Effector memory CD4-positive, alpha-beta T cell (primary cell): Measurements from ENCODE around the gene HTRA1.

Experiments
- DNase-seq, 3 donors: peaks; one replicate each; pipeline ENCODE4 v3.0.0-alpha.2; 2020
- H3K27ac ChIP-seq: 2 replicates; pipeline ENCODE4 v1.7.0; 2013; ENCODE audit warnings: mild to moderate bottlenecking, low read length, moderate library complexity; ENCODE audit not compliant: insufficient read depth, poor library complexity, severe bottlenecking
- H3K27me3 ChIP-seq: replicated peaks from 2 replicates; pipeline ENCODE4 v1.7.0; 2013; ENCODE audit warnings: mild to moderate bottlenecking, low read length; ENCODE audit not compliant: insufficient read depth, control insufficient read depth, poor library complexity, severe bottlenecking
- H3K36me3 ChIP-seq: 2 replicates; pipeline ENCODE4 v1.7.0; 2013; ENCODE audit warnings: mild to moderate bottlenecking, low read length, moderate library complexity; ENCODE audit not compliant: control insufficient read depth, insufficient read depth
- H3K4me1 ChIP-seq: 2 replicates; pipeline ENCODE4 v1.7.0; 2013; ENCODE audit warnings: low read length, mild to moderate bottlenecking; ENCODE audit not compliant: control insufficient read depth, insufficient read depth, poor library complexity, severe bottlenecking
- H3K4me3 ChIP-seq: 2 replicates; pipeline ENCODE4 v1.7.0; 2013; ENCODE audit warnings: low read length, low read depth, mild to moderate bottlenecking; ENCODE audit not compliant: insufficient read depth, poor library complexity, severe bottlenecking
- H3K9me3 ChIP-seq: 2 replicates; pipeline ENCODE4 v1.7.0; 2013; ENCODE audit warnings: mild to moderate bottlenecking, low read length, moderate library complexity; ENCODE audit not compliant: control insufficient read depth

Gene HTRA1

GRCh38 chr10:122463466-122464249 is 2.3 kb downstream of the HTRA1 start:
- peaks cover 31% of the 10 kb centered on the region for H3K27me3 ChIP-seq
- no peaks in the 10 kb centered on the region for H3K36me3 ChIP-seq
- H3K4me3 ChIP-seq, result peak overlapping the region; percentile 64
- no peak for DNase-seq
- H3K27ac ChIP-seq, result no peak overlapping the region
- no peaks in the 10 kb centered on the region for H3K9me3 ChIP-seq
- peaks cover 18% of the 10 kb centered on the region for H3K4me1 ChIP-seq

- H3K4me1 ChIP-seq, result peaks cover 18% of the 10 kb centered on the region
- peaks cover 25% of the 10 kb centered on the region for H3K27me3 ChIP-seq
- H3K9me3 ChIP-seq, result no peaks in the 10 kb centered on the region
- H3K36me3 ChIP-seq, result no peaks in the 10 kb centered on the region
- no peak for DNase-seq
- no peak overlapping the region for H3K27ac ChIP-seq
- H3K4me3 ChIP-seq, result no peak overlapping the region
Measured at GRCh38 chr10:122464250-122464510, 2.8 kb downstream of the HTRA1 start.

GRCh38 chr10:122464586-122464985 is 3.2 kb downstream of the HTRA1 start:
- H3K9me3 ChIP-seq, result no peaks in the 10 kb centered on the region
- peaks cover 21% of the 10 kb centered on the region for H3K27me3 ChIP-seq
- H3K4me1 ChIP-seq, result peaks cover 18% of the 10 kb centered on the region
- DNase-seq, result no peak
- no peaks in the 10 kb centered on the region for H3K36me3 ChIP-seq
- H3K27ac ChIP-seq, result no peak overlapping the region
- H3K4me3 ChIP-seq, result no peak overlapping the region

- Histone ChIP-seq H3K36me3 (no peaks in the 10 kb centered on the region), H3K27me3 (peaks cover 12% of the 10 kb centered on the region), H3K9me3 (no peaks in the 10 kb centered on the region), H3K27ac (no peak overlapping the region), H3K4me3 (no peak overlapping the region), H3K4me1 (peaks cover 11% of the 10 kb centered on the region)
- no peak for DNase-seq
Measured at GRCh38 chr10:122465401-122466040, 4.2 kb downstream of the HTRA1 start.

GRCh38 chr10:122466951-122467381 is 5.6 kb downstream of the HTRA1 start:
- no peak for DNase-seq
- Histone ChIP-seq H3K27me3 (peaks cover 5% of the 10 kb centered on the region), H3K4me1 (peaks cover 4% of the 10 kb centered on the region), H3K36me3 (no peaks in the 10 kb centered on the region), H3K27ac (no peak overlapping the region), H3K4me3 (no peak overlapping the region), H3K9me3 (no peaks in the 10 kb centered on the region)

GRCh38 chr10:122467701-122468100 is 6.3 kb downstream of the HTRA1 start:
- DNase-seq, result no peak
- Histone ChIP-seq H3K9me3 (no peaks in the 10 kb centered on the region), H3K27ac (no peak overlapping the region), H3K4me1 (no peaks in the 10 kb centered on the region), H3K4me3 (no peak overlapping the region), H3K27me3 (no peaks in the 10 kb centered on the region), H3K36me3 (no peaks in the 10 kb centered on the region)

GRCh38 chr10:122468307-122468925 is 7.1 kb downstream of the HTRA1 start:
- H3K9me3 ChIP-seq, result no peaks in the 10 kb centered on the region
- H3K4me1 ChIP-seq, result no peaks in the 10 kb centered on the region
- H3K4me3 ChIP-seq, result no peak overlapping the region
- no peaks in the 10 kb centered on the region for H3K36me3 ChIP-seq
- no peaks in the 10 kb centered on the region for H3K27me3 ChIP-seq
- DNase-seq, result no peak
- H3K27ac ChIP-seq, result no peak overlapping the region

- no peaks in the 10 kb centered on the region for H3K4me1 ChIP-seq
- no peaks in the 10 kb centered on the region for H3K36me3 ChIP-seq
- no peak overlapping the region for H3K4me3 ChIP-seq
- no peak for DNase-seq
- H3K27me3 ChIP-seq, result no peaks in the 10 kb centered on the region
- no peaks in the 10 kb centered on the region for H3K9me3 ChIP-seq
- H3K27ac ChIP-seq, result no peak overlapping the region
Measured at GRCh38 chr10:122468926-122469781, 7.8 kb downstream of the HTRA1 start.

- no peak overlapping the region for H3K27ac ChIP-seq
- H3K4me3 ChIP-seq, result no peak overlapping the region
- no peaks in the 10 kb centered on the region for H3K4me1 ChIP-seq
- H3K9me3 ChIP-seq, result no peaks in the 10 kb centered on the region
- no peaks in the 10 kb centered on the region for H3K36me3 ChIP-seq
- no peak for DNase-seq
- no peaks in the 10 kb centered on the region for H3K27me3 ChIP-seq
Measured at GRCh38 chr10:122469848-122470247, 8.5 kb downstream of the HTRA1 start.
